Activated CD8-positive, alpha-beta memory T cell treated with anti-CD3 and anti-CD28 coated beads, Interleukin-2, amount 50 U/mL, for 24 hours (primary cell): ENCODE measurements around the gene LINC01488.

ENCODE experiments used
- DNase-seq: peaks from one replicate; pipeline ENCODE4 v3.0.0-alpha.2; 2020; ENCODE audit errors: extremely low read depth

Gene LINC01488

GRCh38 chr11:69481393-69481844 lies at the start of gene LINC01488:
Gene LINC01488 (plus strand): TSS chr11:69481663.
- no peak for DNase-seq

- DNase-seq: no peak
These were observed 49.3 kb upstream of the LINC01488 start for GRCh38 chr11:69431893-69432738.

DNA sequence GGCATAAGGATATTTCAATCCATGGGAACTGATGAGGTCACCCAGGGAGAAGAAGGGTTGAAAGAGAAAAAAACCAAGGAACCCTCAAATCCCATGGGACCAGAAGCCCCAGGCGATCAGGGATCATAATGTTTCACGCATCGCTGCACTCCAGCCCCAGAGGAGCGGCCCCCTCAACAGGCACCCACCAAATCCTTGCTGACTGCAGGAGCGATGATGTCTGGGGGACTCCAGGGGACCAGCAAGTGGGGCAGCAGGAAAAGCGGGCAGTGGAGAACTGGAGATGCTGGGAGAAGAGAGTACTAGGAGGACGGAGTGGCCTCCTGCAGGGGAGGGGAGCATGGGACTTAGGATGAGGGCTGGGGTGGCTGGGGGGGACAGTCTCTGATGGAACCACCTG lies 47.7 kb upstream of the LINC01488 start:
- DNase-seq: no peak

- DNase-seq: no peak
These were observed 47.0 kb upstream of the LINC01488 start for GRCh38 chr11:69434471-69434931.

GRCh38 chr11:69435161-69435986 lies 46.1 kb upstream of the LINC01488 start:
- DNase-seq: no peak

GRCh38 chr11:69436041-69436982 lies 45.2 kb upstream of the LINC01488 start:
- DNase-seq: no peak

- DNase-seq: no peak
These were observed 44.2 kb upstream of the LINC01488 start for GRCh38 chr11:69437001-69437875.

DNA sequence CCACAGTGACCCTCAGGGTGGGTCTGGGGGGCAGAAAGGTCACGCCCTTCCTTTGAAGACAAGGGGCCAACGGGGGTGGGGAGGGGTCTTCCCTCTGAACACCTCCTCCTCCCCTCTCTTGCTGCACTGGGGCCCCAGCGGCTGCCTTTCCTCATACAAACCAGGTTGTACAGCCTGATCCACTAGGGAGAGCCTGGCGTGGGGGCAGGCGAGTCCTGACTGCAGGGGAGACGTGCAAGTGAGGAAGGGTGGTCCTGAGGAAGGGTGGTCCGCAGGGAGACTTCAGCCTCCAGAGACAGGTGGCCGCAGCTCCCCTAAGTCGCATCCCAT lies 43.6 kb upstream of the LINC01488 start:
- DNase-seq: no peak

DNA sequence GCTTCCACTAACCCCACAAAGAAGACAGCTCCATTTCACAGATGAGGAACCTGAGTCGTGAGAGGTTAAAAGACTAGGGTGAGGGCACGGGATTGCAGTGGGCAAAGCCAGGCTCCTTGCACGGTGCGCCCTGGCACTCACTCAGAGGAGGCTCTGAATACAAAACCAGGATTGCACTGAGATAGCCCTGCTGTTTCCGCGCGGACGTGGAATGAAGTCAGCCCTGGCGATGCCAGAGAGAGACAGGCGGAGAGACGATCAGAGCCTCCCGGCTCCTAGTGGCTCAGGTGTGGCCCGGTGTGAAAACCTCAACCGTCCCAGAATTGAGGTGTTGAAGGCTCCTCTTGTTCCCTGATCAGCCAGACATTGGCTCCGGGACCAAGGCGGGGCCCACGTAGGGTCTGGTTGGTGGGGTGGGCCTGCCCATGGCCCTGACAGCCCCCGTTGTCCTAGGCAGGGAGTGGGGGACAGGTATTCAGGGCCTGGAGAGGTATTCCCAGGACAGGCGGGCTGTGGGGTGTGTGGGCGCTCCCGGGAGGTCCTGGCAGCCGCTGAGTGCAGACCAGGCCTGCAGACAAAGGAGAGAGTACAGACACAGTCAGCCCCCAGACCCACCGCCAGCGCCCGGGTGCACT lies 43.1 kb upstream of the LINC01488 start:
- DNase-seq: no peak

- DNase-seq: no peak
These were observed 42.3 kb upstream of the LINC01488 start for GRCh38 chr11:69439127-69439526.

- no peak for DNase-seq
These were observed 41.6 kb upstream of the LINC01488 start for GRCh38 chr11:69439651-69440464.

GRCh38 chr11:69440876-69441275 lies 40.6 kb upstream of the LINC01488 start:
- DNase-seq: no peak

GRCh38 chr11:69442012-69442806 lies 39.3 kb upstream of the LINC01488 start:
- no peak for DNase-seq

DNA sequence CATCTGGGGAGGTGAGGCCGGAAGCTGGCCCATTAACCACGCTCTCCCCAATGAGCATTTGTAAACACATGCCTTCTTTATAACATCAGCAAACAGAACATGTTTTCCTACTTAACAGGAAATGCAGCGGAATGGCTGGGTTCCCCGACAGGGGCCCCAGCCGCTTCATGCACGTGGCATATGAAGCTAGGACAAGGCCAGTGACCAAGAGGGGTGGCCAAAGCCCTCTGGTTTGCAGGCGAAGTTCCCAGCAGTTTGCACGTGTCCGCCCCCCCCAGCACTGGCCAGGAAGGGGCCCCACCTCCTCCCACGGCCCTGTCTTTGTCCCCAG lies 38.7 kb upstream of the LINC01488 start:
- no peak for DNase-seq

- DNase-seq: peak; percentile 52
These were observed 38.1 kb upstream of the LINC01488 start for GRCh38 chr11:69443138-69443967.

DNA sequence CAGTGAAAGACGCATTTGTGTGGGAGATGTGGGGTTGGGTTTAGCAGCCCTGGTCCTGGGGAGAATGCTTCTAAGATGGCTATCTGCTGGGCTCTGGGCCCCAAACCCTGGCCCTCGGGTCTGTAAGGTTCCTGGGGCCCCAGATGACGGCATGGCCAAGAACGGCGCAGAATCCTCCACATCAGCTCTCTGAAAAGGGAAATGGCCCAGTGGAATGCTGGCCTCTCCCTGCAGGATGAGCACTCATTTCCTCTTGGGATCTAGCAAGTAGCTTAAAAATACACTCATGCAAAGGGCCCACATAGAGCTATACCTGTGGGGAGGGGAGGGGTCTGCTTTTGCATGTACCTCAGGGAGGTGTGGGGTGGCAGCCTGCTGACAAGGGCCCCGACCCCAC lies 37.5 kb upstream of the LINC01488 start:
- DNase-seq: no peak

DNA sequence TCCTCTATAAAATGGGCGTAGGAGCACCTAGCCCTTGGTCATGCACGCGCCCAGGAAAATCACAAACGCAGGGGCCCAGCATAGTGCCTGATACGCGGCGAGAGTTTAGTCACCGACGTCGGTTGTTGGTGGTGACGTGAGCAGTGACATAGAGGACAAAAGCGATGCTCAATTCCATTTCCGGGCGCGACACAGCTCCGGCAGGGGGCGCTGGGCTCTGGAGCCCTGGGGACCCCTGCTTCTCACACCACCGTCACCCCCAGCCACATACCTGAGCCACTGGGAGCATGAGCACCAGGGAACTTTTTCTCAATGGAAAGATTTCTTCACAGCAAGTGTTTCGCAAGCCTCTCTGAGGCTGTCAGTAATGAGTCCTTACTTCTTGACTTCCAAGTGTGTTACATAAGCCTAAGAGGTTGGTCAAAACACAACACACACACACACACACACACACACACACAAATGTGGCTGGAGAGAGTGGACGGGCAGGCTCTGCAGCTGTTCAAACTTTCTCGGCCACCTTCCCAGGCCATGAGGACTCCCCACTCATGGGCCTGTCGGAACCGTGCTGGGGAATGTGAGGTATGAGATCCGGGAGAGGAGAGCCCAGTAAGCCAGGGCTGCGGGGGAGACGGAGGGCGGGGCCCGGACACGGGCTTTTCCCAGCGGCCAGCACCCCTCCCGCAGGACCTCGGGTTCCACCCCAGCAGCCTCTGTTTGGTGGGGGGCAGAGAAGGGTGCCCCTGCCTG lies 36.9 kb upstream of the LINC01488 start:
- no peak for DNase-seq
